GM12878 (cell line): ENCODE measurements around the gene PSPN. TPM values are rescaled to one million over a fixed set of nuclear protein-coding genes. Genes with fewer than 3 reads are reported as not detected.

ENCODE experiments used
- ATAC-seq: fragments of 200-7000 bp; cut with Tn5 transposase; 3 replicates; pipeline ENCODE4 v1.9.1; 2020; ENCODE audit warnings: mild to moderate bottlenecking, moderate library complexity
- BruUV-seq: library from RNA; stranded (reverse); fragments of 400-500 nt; replicated peaks from 2 replicates; lab custom pipeline; 2021; lab: Mats Ljungman, UMichigan
- CTCF ChIA-PET: fragments of 300-600 bp; sonication (Branson Sonifier 250); formaldehyde crosslinking; extraction: SDS; loops from one replicate; lab custom pipeline; 2021; ENCODE audit warnings: inconsistent platforms; lab: Yijun Ruan, JAX
- POLR2A ChIA-PET: fragments of 350-600 bp; formaldehyde crosslinking; extraction: SDS; loops from one replicate; lab custom pipeline; 2021; ENCODE audit warnings: inconsistent platforms; lab: Charles Lee
- RAD21 ChIA-PET: fragments of 300-600 bp; sonication (Branson Sonifier 250); formaldehyde crosslinking; loops from one replicate; lab custom pipeline; 2023; ENCODE audit warnings: antibody characterized with exemption; ENCODE audit not compliant: unreplicated experiment; lab: Charles Lee
- SMC1A ChIA-PET: fragments of 300-600 bp; sonication (Branson Sonifier 250); formaldehyde crosslinking; loops from one replicate; lab custom pipeline; 2023; ENCODE audit not compliant: unreplicated experiment, uncharacterized antibody; lab: Charles Lee
- DNase-seq: peaks from one replicate; pipeline ENCODE4 v3.0.0-alpha.2; 2011; ENCODE audit warnings: low read depth, low spot score
- FAIRE-seq: peaks from 3 replicates; lab custom pipeline; 2011; peaks lifted over from hg19 to GRCh38; lab: Jason Lieb, UNC
- H2AFZ ChIP-seq: 2 replicates; pipeline ENCODE4 v1.6.0; 2011; ENCODE audit warnings: low read depth, low read length, control low read depth; ENCODE audit not compliant: control insufficient read depth
- H3K27ac ChIP-seq: 2 replicates; pipeline ENCODE4 v1.5.1; 2011; ENCODE audit warnings: control low read depth; ENCODE audit not compliant: control insufficient read depth, insufficient read depth
- H3K27me3 ChIP-seq, 2 experiments: replicated peaks in 1 of 2; 2 replicates each; pipeline versions ENCODE4 v1.6.0 to v1.6.1; 2011; ENCODE audit warnings: low read length in 1 of 2; ENCODE audit not compliant: control insufficient read depth in 2 of 2, insufficient read depth in 2 of 2
- H3K36me3 ChIP-seq, 2 experiments: 2 replicates each; pipeline ENCODE4 v1.5.1; 2011; ENCODE audit warnings: low read length in 1 of 2; ENCODE audit not compliant: control insufficient read depth in 2 of 2, insufficient read depth in 2 of 2
- H3K4me1 ChIP-seq: 2 replicates; pipeline ENCODE4 v1.6.1; 2011; ENCODE audit warnings: mild to moderate bottlenecking, low read length, moderate library complexity, mixed read lengths; ENCODE audit not compliant: control insufficient read depth, insufficient read depth
- H3K4me2 ChIP-seq: 2 replicates; pipeline ENCODE4 v1.6.0; 2011; ENCODE audit warnings: control low read depth; ENCODE audit not compliant: control insufficient read depth, insufficient read depth
- H3K4me3 ChIP-seq: fragments of 200-600 bp; sonication (generic); 2 replicates; pipeline ENCODE4 v1.5.1; 2016
- H3K79me2 ChIP-seq: 2 replicates; pipeline ENCODE4 v1.6.0; 2011; ENCODE audit warnings: low read length; ENCODE audit not compliant: control insufficient read depth, insufficient read depth
- H3K9ac ChIP-seq: 2 replicates; pipeline ENCODE4 v1.8.0; 2011; ENCODE audit warnings: low read length, control low read depth, mixed read lengths; ENCODE audit not compliant: control insufficient read depth, insufficient read depth
- H3K9me3 ChIP-seq: replicated peaks from 3 replicates; pipeline ENCODE4 v1.5.1; 2011; ENCODE audit warnings: mild to moderate bottlenecking, low read length; ENCODE audit not compliant: control insufficient read depth, insufficient read depth
- H4K20me1 ChIP-seq: 2 replicates; pipeline ENCODE4 v1.6.0; 2011; ENCODE audit not compliant: control insufficient read depth, insufficient read depth
- FOS ChIP-seq: IDR thresholded peaks from 3 replicates; pipeline ENCODE4 v1.6.1; 2011; ENCODE audit warnings: borderline replicate concordance; ENCODE audit not compliant: insufficient read length; ENCODE audit errors: extremely low read depth
- GABPA ChIP-seq: IDR thresholded peaks from 2 replicates; pipeline ENCODE4 v1.6.1; 2014; ENCODE audit warnings: antibody characterized with exemption, low read depth, mild to moderate bottlenecking, inconsistent platforms
- MTA2 ChIP-seq: fragments of 450-650 bp; IDR thresholded peaks from 2 replicates; pipeline ENCODE4 v1.6.1; 2016; ENCODE audit warnings: low read depth, mild to moderate bottlenecking, moderate library complexity
- MYC ChIP-seq: IDR thresholded peaks from 2 replicates; pipeline ENCODE4 v1.6.1; 2011; ENCODE audit warnings: mild to moderate bottlenecking, low read length, moderate library complexity, inconsistent platforms; ENCODE audit not compliant: insufficient read depth, insufficient replicate concordance, insufficient read length, severe bottlenecking
- NBN ChIP-seq: fragments of 450-650 bp; IDR thresholded peaks from 2 replicates; pipeline ENCODE4 v1.6.1; 2016
- NFYA ChIP-seq: IDR thresholded peaks from 2 replicates; pipeline ENCODE4 v1.6.1; 2011; ENCODE audit warnings: low read depth, mild to moderate bottlenecking, low read length, improper control_type of control experiment, borderline replicate concordance
- POLR2AphosphoS5 ChIP-seq: IDR thresholded peaks from 2 replicates; pipeline ENCODE4 v1.6.1; 2011; ENCODE audit warnings: mild to moderate bottlenecking, low read length, inconsistent platforms
- SRF ChIP-seq, 2 experiments: IDR thresholded peaks; 2 replicates each; pipeline ENCODE4 v1.6.1; 2011; ENCODE audit warnings: low read depth in 2 of 2, low read length in 2 of 2, mild to moderate bottlenecking in 1 of 2, moderate library complexity in 1 of 2
- SUPT20H ChIP-seq: IDR thresholded peaks from 2 replicates; pipeline ENCODE4 v1.6.1; 2011; ENCODE audit warnings: low read depth, mild to moderate bottlenecking, low read length, moderate library complexity, borderline replicate concordance; ENCODE audit not compliant: control insufficient read depth
- TCF7 ChIP-seq: IDR thresholded peaks from 2 replicates; pipeline ENCODE4 v1.6.1; 2014; ENCODE audit warnings: antibody characterized with exemption, borderline replicate concordance
- WGBS: methylation state at CpG from one replicate; pipeline ENCODE4 v1.1.6; 2016; ENCODE audit warnings: low lambda C conversion rate; ENCODE audit not compliant: insufficient replicate concordance, insufficient coverage; ENCODE audit errors: missing lambda C conversion rate; 5-methylcytosine and 5-hydroxymethylcytosine counted together
- in situ Hi-C: fragments of 300-500 bp; cut with MboI; formaldehyde crosslinking; loops from 9 replicates; pipeline ENCODE4 v1.14.3; 2018; ENCODE audit warnings: mixed read lengths
- intact Hi-C: fragments of 100-400 bp; cut with micrococcal nuclease; formaldehyde crosslinking; loops from one replicate; pipeline ENCODE4 v1.14.2; 2022; ENCODE audit not compliant: unreplicated experiment
- polyA plus RNA-seq, 11 experiments: library from polyadenylated mRNA; depleted of rRNA in 4 of 11; unstranded in 6 of 11; stranded (reverse) in 5 of 11; fragments of >200 nt; fragmentation: Nextera tagmentation in 4 of 11; fragmentation: Illumina TruSeq in 1 of 11; extraction: Ambion mirVana in 4 of 11; extraction: Trizol in 1 of 11; gene quantifications; 1 replicate in 1 of 11; 2 replicates in 10 of 11; pipeline versions ENCODE4 v1.2.1 to v1.2.3, GENCODE V29; 2011 to 2016; ENCODE audit warnings: inconsistent platforms in 2 of 11, missing spikeins in 2 of 11, low read depth in 1 of 11
- total RNA-seq, 4 experiments: library from RNA; depleted of rRNA in 3 of 4; stranded (reverse); fragments of >200 nt in 3 of 4; fragmentation: Illumina TruSeq in 1 of 4; extraction: Trizol in 1 of 4; gene quantifications; 2 replicates each; pipeline versions ENCODE4 v1.2.1 to v1.2.3, GENCODE V29; 2013 to 2021
- TF ChIP-seq, protein P1 (sequence below): IDR thresholded peaks from 2 replicates; pipeline ENCODE4 v1.6.1; 2012; ENCODE audit warnings: low read depth, low read length, improper control_type of control experiment

The PSPN gene
- total and polyA plus RNA-seq, 10 of the 15 experiments (the other 5 are each of a cell fraction or from before 2014, with no cell fraction given) = 0.27 to 1.2 (median 0.66) TPM

DNA sequence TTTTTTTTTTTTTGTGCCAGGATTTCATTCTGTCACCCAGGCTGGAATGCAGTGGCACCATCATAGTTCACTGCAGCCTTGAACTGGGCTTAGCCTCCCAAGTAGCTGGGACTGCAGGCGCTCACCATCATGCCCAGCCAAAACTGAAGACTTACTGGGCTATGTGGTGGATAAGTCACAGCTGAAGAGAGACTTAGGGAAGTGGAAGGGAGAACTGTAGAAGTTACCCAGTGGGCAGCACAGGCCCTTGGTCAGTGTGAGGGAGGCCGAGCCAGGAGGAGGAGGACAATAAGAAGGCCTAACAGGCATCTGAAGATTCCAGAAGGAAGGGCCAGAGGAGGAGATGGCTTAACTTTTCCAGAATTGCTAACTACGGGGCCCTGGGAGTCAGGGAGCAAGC lies 4.0 kb upstream of the PSPN start:
- Histone ChIP-seq H3K9me3 (peaks cover 1% of the 10 kb centered on the region; the same call in 1 of the 3 replicates), H3K4me2 (no peak overlapping the region), H3K36me3 (peaks cover 21 to 28% of the 10 kb centered on the region in 2 experiments), H3K27me3 (no peaks in the 10 kb centered on the region), H3K4me1 (no peaks in the 10 kb centered on the region), H3K79me2 (no peaks in the 10 kb centered on the region), H3K27ac (no peak overlapping the region), H3K9ac (no peak overlapping the region), H2AFZ (no peak overlapping the region), H3K4me3 (no peak overlapping the region), H4K20me1 (no peaks in the 10 kb centered on the region)
- 95% methylated on average over 3 of the region's 3 CpGs for WGBS
- FAIRE-seq (no peak), ATAC-seq (no peak), DNase-seq (no peak)
- CTCF ChIA-PET = no interaction called here
- intact Hi-C loops = no loop called here
- no TSS peak for BruUV-seq
- POLR2A ChIA-PET = no interaction called here
- RAD21 ChIA-PET = no interaction called here
- in situ Hi-C loops = no loop called here
- SMC1A ChIA-PET = interaction anchor here (0.9 kb wide), 1 partner anchor 19 kb away, joined by 3 read pairs; no protein-coding TSS in a partner anchor
- TF ChIP-seq FOS (no peak), NBN (no peak), TCF7 (no peak), GABPA (no peak), POLR2AphosphoS5 (no peak), SUPT20H (no peak), SRF (IDR thresholded peaks at IDR 0.05; ENCODE audit: low read depth in 2 of 2, low read length in 2 of 2) (no peak), MTA2 (no peak), NFYA (no peak), MYC (no peak)
- TF ChIP-seq, protein P1, sequence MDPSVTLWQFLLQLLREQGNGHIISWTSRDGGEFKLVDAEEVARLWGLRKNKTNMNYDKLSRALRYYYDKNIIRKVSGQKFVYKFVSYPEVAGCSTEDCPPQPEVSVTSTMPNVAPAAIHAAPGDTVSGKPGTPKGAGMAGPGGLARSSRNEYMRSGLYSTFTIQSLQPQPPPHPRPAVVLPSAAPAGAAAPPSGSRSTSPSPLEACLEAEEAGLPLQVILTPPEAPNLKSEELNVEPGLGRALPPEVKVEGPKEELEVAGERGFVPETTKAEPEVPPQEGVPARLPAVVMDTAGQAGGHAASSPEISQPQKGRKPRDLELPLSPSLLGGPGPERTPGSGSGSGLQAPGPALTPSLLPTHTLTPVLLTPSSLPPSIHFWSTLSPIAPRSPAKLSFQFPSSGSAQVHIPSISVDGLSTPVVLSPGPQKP = no peak
